Measurements from ENCODE around the gene CYTH1. TPM values are rescaled to one million over a fixed set of nuclear protein-coding genes. Genes with fewer than 3 reads are reported as not detected.

CYTH1 gene
- polyA plus RNA-seq, 2 of the 4 experiments (the other 2 are of a cell fraction), result 38.5 to 46.2 TPM

GRCh38 chr17:78824240-78824639 lies 42.2 kb upstream of the CYTH1 start:
- Histone ChIP-seq H3K27ac (no peak overlapping the region), H3K4me2 (no peak overlapping the region), H3K4me3 (no peak overlapping the region), H3K4me1 (no peaks in the 10 kb centered on the region), H3K9me3 (no peaks in the 10 kb centered on the region)
- DNase-seq (ENCODE audit: low read depth in 1 of 2, low spot score in 1 of 2) (no peak), ATAC-seq (no peak), FAIRE-seq (no peak)
- ChIA-PET CTCF (interaction anchor here (0.9 to 2.5 kb wide), 2 partner anchors 14 to 25 kb away, joined by 3 to 14 read pairs; no protein-coding TSS in a partner anchor), POLR2A (no interaction called here)
- WGBS (ENCODE audit: missing lambda C conversion rate), result 88% methylated on average over 7 of the region's 7 CpGs
- TF ChIP-seq KDM1A (IDR thresholded peaks at IDR 0.05; ENCODE audit: low read depth) (no peak), HEYL (CRISPR knock-in tag; IDR thresholded peaks at IDR 0.05) (no peak), HOXA7 (CRISPR knock-in tag; IDR thresholded peaks at IDR 0.05) (no peak), ELK1 (IDR thresholded peaks at IDR 0.05; ENCODE audit: low read depth, low read length) (no peak), HDAC2 (IDR thresholded peaks at IDR 0.05) (no peak), EP300 (IDR thresholded peaks at IDR 0.05) (no peak), ZNF302 (CRISPR knock-in tag; IDR thresholded peaks at IDR 0.05) (no peak), CBX8 (IDR thresholded peaks at IDR 0.05) (no peak), FOSL2 (IDR thresholded peaks at IDR 0.05) (no peak), FOSL2 (CRISPR knock-in tag; IDR thresholded peaks at IDR 0.05) (no peak), ATOH8 (CRISPR knock-in tag; IDR thresholded peaks at IDR 0.05; ENCODE audit: low read depth) (no peak), CEBPB (IDR thresholded peaks at IDR 0.05) (no peak), RNF2 (IDR thresholded peaks at IDR 0.05; ENCODE audit: borderline replicate concordance, low read depth) (no peak), POLR2AphosphoS2 (conservative IDR thresholded peaks at IDR 0.05; ENCODE audit: low read length) (no peak), RAD21 (conservative IDR thresholded peaks at IDR 0.05 in 1 of 2, IDR thresholded peaks at IDR 0.05 in 1 of 2) (no peak)
- TF ChIP-seq, protein P1, sequence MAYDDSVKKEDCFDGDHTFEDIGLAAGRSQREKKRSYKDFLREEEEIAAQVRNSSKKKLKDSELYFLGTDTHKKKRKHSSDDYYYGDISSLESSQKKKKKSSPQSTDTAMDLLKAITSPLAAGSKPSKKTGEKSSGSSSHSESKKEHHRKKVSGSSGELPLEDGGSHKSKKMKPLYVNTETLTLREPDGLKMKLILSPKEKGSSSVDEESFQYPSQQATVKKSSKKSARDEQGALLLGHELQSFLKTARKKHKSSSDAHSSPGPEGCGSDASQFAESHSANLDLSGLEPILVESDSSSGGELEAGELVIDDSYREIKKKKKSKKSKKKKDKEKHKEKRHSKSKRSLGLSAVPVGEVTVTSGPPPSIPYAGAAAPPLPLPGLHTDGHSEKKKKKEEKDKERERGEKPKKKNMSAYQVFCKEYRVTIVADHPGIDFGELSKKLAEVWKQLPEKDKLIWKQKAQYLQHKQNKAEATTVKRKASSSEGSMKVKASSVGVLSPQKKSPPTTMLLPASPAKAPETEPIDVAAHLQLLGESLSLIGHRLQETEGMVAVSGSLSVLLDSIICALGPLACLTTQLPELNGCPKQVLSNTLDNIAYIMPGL (CRISPR knock-in tag; IDR thresholded peaks at IDR 0.05; ENCODE audit: borderline replicate concordance), result no peak

- no peaks in the 10 kb centered on the region for H3K9me3 ChIP-seq
- DNase-seq (ENCODE audit: low read depth in 1 of 2, low spot score in 1 of 2), result no peak
- ChIA-PET CTCF (interaction anchor here (0.6 to 2.5 kb wide), 11 partner anchors 8 to 712 kb away, joined by 3 to 14 read pairs (median 3); no protein-coding TSS in a partner anchor), POLR2A (no interaction called here)
- H3K4me1 ChIP-seq, result no peaks in the 10 kb centered on the region
- H3K4me3 ChIP-seq, result no peak overlapping the region
- 93% methylated on average over 14 of the region's 14 CpGs for WGBS (ENCODE audit: missing lambda C conversion rate)
- TF ChIP-seq ZC3H11A (IDR thresholded peaks at IDR 0.05), result no peak
- TF ChIP-seq HDAC2 (IDR thresholded peaks at IDR 0.05), result no peak
- no peak for TF ChIP-seq HEYL (CRISPR knock-in tag; IDR thresholded peaks at IDR 0.05)
- TF ChIP-seq, protein P2, sequence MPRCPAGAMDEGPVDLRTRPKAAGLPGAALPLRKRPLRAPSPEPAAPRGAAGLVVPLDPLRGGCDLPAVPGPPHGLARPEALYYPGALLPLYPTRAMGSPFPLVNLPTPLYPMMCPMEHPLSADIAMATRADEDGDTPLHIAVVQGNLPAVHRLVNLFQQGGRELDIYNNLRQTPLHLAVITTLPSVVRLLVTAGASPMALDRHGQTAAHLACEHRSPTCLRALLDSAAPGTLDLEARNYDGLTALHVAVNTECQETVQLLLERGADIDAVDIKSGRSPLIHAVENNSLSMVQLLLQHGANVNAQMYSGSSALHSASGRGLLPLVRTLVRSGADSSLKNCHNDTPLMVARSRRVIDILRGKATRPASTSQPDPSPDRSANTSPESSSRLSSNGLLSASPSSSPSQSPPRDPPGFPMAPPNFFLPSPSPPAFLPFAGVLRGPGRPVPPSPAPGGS (IDR thresholded peaks at IDR 0.05), result no peak
- ATAC-seq, result no peak
- H3K27ac ChIP-seq, result no peak overlapping the region
- no peak overlapping the region for H3K4me2 ChIP-seq
- FAIRE-seq, result no peak
Observed at GRCh38 chr17:78823282-78824046, 41.4 kb upstream of the CYTH1 start.
